ENCODE results near the gene IQSEC1.

The IQSEC1 gene

DNA sequence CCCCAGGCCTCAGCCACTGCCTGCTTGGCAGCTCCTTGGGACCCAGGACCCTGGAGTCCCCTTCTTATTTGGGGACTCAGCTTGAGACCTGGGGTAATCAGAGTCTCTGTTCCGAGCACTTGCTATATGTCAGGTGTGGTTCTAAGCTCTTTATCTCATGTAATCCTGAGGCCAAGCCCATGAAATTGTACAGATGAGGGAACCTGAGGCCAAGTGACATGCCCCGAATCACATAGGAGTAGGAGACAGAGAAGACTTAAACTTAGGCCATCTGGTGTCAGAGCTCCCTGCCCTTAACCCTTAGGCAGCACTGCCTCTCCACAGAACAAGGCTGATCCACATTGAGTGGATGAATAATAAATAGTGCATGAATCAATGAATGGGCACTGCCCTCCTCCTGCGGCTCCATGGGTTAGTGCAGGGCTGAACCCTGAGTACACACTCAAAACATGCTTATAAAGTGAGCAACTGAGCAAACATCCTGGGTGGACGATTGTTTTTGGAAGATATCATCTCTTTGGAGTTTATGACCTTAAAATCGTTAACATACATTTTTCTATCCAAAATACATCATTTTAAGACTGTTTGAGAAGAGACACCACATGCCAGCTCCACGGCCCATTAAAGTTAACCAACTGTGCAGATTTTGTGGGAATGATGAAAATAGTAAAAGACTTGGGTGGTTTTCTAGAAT, 33.2 kb upstream of the IQSEC1 start:
- no peak for DNase-seq

DNA sequence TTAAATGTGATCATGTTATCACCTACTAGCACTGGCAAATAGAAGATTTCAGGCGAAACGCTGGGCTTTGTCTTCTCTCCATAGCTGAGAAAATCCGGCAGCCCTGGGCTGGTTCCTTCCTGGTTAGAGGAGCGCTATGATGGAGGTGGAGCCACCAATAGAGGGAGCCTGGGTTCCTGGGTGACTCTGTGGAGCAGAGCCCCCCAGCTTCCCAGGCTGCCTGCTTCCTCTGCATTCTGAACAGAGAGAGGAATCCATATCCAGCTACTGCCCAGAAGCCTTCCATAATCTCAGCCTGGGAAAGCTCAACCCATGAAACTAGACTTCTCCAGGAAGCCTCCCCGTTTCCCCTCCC, 32.6 kb upstream of the IQSEC1 start:
- DNase-seq: no peak

DNA sequence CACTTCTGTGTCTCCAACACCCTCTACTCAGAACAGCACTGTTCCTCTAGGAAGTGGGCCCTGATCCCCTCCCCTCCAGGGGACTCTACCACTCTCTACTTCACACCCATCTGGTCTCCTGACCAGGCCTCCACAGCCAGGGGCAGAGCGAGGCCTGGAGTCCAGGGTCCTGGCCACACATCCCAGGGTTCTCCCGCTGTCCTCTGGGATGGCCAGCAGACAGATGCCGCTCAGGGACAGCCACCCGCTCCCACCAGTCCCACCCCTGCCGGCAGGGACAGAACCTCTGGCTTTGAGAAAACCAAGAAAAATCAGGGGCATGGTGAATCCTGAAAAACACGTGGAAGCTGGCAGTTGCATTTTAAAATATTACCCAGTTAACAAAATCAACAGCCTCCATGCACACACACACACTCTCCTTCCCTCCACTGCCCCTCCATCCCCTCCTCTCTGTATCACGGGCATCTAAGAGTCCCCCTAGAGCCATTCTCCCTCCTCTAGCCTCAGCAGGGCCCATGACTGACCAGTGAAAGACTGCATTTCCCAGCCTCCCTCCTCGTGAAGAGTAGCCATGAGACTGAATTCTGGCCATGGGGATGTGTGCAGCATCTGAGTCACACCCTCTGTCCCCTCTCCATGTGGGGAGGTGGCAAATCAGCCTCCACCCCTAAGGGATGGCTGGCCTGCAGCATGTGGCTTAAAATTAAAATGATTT, 32.1 kb upstream of the IQSEC1 start:
- DNase-seq: no peak

DNA sequence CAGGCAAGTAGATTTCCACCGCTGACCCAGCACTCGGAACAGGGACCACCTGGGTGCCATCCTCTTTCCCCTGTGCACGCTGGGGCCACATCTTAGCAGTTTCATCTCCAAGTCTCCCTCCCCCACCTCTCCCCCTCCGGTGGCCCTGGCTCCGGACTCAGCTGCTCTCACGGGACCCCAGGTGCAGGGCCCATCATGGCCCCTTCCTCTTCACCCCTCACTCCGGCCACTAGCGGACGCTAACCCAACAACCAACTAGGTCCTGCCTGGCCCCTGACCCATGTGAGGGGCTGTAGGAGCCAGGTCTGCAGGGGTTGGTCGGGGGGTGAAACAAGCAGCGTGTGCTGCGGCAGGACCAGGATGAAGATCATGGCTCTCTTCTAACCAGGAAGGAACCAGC, 31.3 kb upstream of the IQSEC1 start:
- DNase-seq: no peak

DNA sequence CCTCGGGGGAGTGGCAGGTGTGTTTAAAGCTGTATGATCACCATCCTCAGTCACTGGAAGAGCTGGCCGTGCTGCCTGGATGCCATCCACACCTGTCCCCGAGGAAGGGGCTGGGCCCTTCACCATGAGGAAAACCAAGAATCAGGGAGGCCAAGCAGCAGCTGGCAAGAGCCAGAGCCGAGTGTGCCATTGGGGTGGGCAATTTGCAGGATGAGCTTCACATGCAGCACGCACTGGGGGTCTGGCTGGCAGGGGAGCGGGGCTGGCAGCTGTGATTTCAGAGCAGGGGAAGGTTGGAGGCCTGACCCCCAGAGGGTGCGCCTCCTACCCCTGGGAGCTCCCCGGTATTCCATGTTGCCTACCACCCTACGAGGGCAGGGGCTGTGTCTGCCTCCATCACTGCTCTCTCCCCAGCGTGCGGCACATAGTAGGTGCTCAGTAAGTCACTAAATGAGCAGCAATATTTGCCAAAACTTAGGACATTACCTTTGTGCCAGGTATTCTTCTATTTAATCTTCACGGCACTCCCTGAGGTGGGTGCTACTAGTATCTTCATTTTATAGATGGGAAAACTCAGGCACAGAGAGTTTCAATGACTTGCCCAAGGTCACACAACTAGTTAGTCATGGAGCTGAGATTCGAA, 30.3 kb upstream of the IQSEC1 start:
- no peak for DNase-seq

DNA sequence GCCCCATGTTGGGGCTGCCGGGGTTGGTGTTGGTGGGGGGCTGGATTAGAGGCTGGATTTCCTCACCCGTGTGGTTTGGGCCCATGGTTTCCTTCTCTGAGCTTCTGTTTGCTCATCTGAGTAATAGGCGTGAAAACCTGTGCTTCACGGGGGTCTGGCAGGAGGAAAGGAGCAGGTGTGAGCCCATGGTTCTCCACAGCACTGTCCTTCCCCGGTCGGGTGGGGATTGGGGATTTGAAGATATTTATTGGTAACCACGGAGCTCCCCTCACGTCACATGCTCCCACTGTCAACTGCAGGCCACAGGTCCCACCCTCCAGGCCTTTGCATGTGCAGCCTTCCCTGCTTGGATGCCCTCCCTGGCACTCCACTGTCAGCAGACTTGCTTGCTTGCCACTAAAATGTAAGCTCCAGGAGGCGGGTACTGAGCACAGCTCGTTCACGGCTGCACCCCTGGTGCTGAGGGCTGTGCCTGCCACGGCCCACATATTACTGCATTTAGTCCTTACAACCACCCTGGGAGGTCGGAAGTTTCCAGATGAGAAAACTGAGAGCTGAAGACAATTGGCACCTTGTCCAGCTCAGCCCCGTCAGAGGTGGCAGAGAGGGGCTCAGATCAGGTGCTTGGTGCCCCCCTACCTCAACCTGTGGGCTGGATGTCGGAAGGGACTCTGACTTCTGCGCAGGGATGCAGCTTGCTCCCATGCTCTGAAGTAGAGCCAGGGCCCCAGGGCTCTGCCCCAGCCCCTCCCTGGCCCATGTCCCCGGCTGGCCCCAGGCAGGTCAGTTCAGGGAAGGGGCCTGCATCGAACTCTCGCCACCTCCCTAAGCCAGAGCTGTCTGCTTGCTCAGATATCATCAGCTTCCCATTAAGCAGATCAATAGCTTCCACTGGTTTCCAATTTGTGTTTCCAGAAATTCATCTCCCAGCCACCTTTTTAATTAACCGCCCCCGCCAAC, 29.4 kb upstream of the IQSEC1 start:
- no peak for DNase-seq

DNA sequence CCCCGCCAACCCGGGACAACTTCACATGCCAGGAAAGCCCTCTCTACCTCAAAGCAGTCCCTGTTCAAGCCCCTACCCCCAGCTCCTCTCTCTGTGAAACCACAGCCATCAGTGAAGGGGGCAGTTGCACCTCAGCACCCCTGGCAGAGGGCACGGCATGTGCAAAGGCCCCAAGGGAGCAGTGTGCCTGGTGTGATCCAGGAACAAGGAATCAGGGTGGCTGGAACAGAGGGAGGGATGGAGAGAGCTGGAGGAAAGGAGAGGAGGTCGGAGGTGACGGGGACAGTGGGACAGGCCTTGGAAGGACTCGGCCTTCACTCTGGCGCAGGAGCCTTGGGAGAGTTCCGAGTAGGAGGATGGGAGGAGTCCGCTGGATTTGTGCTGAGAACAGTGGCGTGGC, 26.5 kb upstream of the IQSEC1 start:
- no peak for DNase-seq

DNA sequence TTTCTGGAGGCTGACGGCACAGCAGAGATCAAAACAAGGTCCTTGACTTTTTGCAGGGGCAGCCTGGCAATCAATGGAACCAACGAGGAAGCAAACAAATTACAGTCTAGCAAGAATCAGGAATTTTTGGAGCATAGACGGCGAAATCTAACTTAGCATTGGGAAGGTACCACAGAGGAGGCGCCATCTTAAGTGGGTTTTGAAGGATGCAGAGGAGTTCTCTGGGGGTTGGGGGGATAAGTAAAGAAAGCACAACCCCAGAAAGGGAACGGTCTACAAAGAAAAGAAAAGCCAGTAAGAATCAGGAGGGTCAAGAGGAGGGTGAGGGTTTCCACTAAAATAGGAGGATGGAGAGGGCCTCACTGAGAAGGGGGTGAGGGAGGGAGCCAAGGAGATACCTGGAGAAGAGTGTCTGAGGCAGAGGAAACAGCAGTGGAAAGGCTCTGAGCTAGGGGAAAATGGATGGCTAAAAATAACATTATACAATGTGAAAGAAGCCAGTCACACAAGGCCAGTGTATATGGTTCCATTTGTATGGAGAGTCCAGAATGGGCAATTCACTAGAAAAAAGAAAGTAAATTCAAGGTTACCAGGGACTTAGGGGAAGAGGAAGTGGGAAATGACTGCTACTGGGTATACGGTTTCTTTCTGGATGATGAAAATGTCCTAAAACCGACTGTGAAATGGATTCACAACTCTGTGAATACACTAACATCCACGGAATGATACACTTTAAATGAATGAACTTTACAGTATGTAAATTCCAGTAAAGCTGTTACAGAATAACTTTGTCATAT, 25.2 kb upstream of the IQSEC1 start:
- no peak for DNase-seq

DNA sequence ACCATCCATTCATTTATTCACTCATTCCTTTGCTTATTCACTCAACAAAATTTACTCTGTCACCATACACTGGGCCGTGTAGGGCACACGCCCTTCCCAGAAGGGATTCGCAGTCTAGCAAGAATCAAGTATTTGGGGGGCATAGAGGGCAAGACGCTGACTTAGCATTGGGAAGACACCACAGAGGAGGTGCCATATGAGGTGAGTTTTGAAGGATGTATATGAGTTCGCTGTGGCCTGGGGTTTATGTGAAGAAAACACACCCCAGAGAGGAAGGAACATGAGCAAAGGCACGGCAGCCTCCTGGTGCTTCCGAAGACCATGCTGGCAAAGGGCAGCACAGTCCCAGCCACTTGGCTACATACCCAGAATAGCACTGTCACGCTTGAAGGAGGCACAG, 23.1 kb upstream of the IQSEC1 start:
- no peak for DNase-seq

DNA sequence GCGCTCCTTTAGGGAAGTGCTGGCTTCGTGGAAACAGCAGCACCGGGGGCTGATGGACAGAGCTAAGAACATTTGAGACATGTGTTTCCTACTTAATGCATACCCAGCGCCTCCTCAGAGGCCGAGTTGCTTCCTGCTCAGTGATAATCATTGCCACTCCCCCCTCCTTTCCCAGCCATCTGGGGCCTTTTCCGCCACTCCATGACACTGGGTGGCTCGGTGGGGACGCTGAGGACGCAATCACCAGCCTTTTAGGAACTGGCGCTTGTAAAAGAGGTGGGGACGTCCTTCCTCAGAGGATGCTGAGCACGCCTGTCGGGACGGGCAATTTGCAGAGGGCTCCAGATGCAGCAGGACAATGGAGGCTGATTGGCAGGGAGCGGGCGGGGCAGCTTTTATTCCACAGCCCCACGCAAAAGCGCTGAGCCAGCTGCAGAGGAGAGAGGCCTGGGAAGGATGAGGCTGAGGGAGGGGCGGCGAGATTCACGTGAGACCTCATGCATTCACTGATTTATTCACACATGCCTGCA, 22.2 kb upstream of the IQSEC1 start:
- DNase-seq: no peak

DNA sequence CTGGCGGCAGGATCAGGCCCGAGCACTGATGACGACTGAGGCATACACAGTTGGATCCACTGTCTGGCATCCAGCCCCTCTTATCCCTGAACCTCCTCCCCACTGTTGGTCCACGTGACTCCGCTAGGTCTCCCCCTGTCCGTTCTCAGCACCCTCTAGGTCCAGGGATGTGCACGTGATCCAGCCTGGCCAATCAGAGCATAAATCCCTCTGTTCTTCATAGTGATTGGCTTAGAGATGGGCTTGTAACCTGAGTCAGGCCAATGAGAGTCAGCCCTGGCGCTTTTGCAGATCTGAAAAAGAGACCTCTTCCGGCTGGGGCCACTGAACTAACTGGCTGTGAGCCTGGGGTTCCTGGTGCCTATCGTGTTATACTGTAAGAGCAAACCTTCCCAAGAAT, 20.5 kb upstream of the IQSEC1 start:
- DNase-seq: no peak

DNA sequence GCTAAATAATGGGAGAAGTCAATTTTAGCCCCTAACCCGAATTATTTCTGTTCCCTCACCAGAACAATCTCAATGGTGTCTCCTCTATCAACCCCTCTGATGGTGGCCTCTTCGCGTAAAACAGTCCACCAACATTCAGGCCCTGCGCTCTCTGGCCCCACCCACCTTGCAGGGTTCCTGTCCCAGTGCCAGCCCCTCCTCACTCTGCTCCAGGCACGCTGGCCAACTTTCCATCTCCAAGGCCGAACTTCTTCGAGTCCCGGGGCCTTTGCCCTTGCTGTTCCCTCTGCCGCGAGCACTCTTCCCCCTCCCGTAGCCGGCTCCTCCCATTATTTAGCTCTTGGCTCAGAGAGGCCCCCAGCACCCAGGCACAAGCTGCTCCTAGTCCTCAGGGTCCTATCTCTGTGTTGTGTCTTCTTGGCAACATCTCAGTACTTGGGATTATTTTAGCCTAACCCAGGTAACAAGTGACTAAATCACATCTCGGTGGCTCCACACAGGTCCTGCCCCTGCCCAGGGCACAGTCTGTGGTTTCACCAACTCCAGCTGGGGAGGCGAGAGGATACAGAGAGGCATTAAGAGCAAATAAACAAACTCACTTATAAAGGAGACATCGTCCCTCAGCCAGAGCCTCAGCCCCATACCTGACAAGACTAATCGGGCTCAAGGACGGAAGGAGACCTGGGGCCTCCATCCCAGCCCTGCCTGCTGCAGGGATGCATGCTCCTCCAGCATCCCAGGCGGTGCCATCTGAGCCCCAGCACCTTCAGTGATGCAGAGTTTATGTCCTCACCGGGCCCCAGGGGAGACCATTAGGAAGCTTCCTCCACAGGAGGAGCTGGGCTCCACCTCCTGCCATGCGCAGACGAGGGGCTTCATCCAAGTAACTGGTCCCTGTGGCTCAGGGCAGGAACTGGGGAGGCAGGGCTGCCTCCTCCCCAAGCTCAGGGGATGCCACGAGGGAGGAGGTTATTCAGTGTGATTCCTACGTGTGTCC, 19.7 kb upstream of the IQSEC1 start:
- no peak for DNase-seq

DNA sequence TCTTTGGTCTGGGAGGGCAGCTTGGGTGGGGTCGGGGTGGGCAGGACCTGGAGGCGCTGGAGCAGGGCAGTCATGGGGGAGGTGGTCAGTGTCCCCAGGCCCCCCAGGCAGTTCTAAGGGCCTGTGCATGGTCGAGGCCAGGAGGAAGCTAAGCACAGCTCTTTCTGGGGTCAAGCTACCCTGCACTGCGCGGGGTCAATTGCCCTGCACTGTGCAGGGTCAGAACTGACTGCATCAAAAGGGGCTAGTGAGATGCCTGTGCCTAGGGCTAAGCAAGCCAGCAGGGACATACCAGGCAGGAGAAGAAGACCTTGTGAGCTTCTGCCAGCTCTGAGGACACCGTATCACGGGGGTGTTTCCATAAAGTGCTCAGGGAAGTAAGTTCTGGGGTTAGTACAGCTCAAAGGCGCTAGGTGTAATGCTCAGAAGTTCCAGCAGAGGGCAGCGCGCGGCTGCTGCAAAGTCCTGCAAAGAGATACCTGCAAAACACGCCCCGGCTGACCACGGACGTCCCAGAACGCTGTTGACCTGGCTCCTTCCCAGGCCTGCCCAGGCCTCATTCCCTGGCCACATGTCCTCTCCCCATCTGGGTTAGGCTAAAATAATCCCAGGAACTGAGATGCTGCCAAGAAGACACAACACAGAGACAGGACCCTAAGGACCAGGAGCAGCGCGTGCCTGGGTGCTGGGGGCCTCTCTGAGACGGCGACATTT, 18.8 kb upstream of the IQSEC1 start:
- peak in 1 of 2 experiments; percentile 38 for DNase-seq

DNA sequence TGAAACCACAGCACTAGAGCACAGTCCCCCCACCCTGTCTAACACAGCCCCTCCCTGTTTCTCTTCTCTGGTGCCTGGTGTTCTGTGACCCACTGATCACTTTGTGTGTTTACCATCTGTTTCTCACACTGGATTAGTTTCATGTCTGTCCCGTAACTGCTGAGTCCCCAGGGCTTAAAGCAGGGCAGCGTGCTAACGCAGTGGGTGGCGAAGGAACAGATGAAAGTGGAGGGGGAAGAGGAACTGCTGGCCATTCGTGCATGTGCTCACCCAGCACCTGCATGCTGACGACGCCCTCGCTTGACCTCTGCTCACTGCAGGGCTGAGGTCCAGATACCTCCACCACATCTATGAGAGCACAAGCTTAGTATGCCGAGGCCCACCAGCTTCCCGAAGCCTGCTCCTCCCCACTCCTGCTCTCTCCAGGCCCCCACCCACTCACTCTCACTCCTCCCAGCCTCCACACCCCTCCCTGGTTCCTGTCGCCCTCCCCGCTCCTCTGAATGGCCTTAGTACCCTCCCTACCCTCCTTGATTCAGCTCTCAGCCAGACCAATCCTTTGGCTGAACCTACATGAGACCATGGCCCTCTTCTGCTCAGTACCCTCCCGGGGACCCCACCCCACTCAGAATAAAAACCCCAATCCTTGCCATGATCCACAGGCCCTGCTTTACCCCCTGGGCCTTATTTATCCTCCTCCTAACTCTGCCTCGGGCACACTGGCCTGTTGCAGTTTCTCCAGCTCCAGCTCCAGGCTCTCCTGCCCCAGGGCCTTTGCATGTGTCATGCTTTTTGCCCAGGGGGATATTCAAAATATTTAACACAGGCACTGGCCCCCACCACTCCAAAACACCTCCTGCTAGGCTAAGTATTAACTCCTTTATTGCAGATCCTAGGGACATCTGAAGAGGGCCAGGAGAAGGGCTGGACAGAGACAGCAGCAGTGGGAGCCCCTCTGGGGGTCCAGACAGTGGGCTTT, 15.1 kb upstream of the IQSEC1 start:
- no peak for DNase-seq

DNA sequence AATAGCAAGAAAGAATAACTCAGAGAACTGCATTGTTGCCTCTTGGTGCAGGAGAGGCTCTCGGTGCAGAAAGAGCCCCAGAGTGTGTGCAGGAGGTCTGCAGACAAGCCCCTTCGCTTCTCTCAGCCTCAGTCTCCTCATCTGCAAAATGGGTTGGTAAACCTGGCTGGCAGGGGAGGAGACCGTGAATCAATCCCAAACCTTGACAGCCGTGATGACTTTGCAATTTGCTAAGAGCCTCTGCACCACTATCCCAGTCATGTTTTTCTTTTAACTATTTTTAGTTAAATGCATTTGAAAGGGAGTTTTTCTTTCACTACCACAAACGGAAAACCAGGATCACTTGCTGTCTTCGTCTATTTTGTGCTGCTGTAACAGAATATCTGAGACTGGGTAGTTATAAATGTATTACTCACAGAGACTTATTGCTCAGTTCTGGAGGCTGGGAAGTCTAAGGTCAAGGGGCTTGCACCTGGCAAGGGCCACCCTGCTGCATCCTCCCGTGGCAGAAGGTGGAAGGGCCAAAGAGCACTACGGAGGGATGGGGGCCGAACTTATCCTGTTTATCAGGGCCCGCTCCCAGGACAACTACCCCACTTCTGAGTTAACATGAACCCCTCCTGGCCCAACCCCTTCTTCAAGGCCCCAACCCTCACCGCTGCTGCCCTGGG, 14.2 kb upstream of the IQSEC1 start:
- no peak for DNase-seq

DNA sequence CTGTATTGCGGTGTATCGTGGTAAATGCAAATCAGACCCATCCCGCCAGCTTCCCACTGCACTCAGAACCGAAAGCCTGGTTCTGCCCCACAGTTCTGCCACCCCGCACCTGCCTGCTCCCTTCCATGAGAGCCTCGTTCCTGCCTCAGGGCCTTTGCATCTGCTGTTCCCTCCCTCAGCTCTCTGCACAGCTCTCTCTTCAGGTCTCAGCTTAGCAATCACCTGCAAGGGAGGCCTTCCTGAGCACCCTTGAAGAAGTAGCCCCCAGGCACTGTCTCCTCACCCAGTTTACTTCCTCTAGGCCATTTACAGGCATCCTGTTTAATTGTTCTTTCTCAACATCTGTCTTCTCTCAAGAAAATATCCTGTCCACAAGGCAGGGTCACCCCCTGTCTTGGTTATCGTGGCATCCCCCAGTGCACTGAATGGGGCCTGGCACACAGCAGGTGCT, 13.3 kb upstream of the IQSEC1 start:
- no peak for DNase-seq

DNA sequence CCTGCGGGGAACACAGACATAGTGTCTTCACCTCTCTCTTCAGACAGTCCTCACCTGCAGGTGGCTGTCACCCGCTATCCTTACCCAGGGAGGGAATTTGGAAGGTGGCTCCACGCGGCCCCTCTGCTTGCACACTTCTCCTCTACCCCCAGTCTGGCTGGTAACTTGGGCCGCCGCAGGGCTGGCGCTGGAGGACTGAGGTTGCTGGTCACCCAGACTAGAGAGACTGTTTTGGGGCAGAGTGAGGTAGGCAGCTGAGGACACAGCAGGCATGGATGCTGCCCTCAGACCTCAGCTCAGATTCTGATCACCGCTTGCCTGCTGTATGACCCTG, 12.6 kb upstream of the IQSEC1 start:
- no peak for DNase-seq
